NOMO-1 (cell line): Measurements from ENCODE around the gene PSMB7.

Experiments
- DNase-seq, 2 experiments: peaks; one replicate each; lab custom pipeline; 2025; ENCODE audit not compliant: unreplicated experiment in 2 of 2; lab: John Stamatoyannopoulos, UW

Gene PSMB7

GRCh38 chr9:124411514-124412227, 3.6 kb downstream of the PSMB7 start:
- DNase-seq: no peak

GRCh38 chr9:124410321-124410913, 4.8 kb downstream of the PSMB7 start:
- no peak for DNase-seq

DNA sequence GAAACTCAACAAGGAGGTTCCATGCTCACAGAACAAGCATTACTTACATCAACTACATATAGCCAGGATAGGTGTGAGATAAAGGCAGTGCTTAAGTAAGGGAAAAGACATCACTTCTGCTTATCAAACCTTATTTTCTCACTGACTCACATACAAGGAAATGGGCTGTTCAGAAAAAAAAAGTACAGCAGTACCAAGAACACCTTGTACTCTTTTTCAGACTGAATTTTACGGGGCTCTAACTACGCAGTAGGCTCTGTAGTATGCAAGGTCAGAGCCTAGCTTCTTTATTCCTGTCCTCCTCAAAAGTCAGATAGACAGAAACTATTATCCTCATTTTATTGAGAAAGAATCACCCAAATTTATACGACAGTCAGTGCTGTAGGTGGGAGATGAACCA, 5.8 kb downstream of the PSMB7 start:
- DNase-seq: no peak

DNA sequence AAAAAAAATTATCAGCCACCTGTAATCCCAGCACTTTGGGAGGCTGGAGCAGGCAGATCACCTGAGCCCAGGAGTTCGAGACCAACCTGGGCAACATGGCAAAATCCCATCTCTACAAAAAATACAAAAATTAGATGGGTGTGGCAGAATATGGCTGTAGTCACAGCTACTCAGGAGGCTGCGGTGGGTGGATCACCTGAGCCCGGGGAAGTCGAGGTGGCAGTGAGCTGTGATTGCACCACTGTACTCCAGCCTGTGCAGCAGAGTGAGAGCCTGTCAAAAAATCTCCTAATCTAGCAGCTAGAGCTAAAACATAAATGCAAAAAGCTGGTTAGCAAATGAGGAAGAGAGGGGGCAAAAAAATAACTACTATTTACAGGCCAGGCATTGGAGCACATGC, 12.0 kb downstream of the PSMB7 start:
- DNase-seq: no peak

GRCh38 chr9:124399968-124400940, 15.0 kb downstream of the PSMB7 start:
- DNase-seq: no peak

DNA sequence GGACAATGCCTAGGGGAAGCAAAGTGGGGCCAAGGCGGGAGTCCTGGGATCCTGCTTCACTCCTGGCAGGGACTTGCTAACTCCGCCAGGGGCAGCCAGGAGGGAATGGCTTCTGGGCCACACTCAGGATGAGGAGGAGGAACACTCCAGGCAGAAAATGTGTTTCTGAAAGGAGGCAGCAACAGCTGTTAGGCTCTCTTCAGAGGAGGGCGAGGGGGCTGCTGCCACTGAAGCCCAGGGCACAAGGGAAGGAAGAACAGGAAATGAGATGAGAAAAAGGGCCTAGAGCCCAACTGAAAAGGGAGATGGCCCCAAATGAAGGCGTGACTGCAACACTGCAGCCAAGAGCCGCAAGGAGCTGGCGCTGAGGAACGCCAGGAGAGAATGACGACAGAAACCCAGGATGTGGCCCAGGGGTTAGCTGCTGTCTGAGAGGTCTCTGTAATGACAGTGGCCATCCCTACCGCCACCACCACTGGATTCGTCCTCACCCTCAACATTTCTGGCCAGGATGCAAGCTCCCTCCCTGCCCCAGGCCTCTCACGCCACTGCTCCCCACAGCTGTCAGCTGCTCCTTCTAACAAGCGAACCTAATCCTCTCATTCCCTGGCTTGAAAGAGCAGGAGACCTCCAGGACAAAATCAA, 15.8 kb downstream of the PSMB7 start:
- DNase-seq: no peak

DNA sequence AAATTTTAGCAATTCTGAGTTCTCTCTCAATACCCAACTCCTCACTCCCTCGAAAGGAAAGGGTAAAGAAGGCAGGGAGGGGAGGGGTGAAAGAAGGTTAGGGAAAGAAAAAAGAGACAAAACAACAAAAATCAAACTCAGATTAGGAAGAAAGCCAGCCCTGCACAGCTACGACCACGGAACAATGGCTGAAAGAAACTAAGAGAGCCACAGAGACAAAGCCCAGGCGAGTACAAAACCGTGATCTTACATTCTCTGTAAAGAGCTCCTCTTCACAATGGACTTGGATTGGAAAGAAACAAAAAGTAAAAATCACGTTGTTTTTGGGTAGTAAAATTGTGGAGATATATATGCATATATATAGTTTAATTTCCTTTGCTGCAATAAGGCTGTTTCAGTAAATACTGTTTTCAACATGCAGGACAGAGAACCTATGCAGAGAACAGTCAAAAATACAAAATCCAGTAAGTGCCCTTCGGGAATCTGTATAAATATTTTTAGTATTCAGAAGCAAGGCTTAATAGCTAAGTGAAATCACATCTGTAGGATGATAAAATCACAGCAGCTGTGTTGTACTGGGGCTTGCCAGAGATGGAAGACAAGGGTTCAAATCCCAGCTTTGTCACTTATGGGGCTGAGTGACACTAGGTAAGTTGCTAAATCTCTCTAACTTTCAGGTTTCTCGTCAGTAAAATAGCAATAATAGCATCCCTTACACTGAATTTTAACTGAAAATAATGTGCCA, 16.9 kb downstream of the PSMB7 start:
- DNase-seq: no peak

DNA sequence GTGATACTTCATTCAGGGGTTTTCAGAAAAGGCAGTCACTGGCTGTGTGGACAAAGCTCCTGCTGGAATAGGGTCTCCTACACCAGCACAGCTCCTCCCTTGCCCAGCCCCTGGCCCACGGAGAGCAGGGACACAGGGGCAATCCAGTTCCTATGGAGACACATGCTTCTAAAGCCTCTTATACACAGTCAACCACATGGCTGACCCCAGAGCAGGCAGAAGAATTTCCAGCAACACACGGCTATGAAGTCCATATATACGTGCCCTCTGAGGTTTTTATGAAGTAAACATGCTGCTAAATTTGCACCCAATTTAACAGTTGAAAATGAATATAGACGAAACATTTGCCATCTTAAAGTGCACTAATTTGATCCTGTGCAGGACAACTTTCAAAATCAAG, 19.4 kb downstream of the PSMB7 start:
- DNase-seq: no peak

- DNase-seq: peak in 1 of 2 experiments; percentile 45
These were observed 20.6 kb downstream of the PSMB7 start for GRCh38 chr9:124394596-124394995.

- peak; percentile 29 to 76 for DNase-seq
These were observed 21.1 kb downstream of the PSMB7 start for GRCh38 chr9:124394167-124394566.

- DNase-seq: peak; percentile 47 to 71
These were observed 22.3 kb downstream of the PSMB7 start for GRCh38 chr9:124392871-124393460.

DNA sequence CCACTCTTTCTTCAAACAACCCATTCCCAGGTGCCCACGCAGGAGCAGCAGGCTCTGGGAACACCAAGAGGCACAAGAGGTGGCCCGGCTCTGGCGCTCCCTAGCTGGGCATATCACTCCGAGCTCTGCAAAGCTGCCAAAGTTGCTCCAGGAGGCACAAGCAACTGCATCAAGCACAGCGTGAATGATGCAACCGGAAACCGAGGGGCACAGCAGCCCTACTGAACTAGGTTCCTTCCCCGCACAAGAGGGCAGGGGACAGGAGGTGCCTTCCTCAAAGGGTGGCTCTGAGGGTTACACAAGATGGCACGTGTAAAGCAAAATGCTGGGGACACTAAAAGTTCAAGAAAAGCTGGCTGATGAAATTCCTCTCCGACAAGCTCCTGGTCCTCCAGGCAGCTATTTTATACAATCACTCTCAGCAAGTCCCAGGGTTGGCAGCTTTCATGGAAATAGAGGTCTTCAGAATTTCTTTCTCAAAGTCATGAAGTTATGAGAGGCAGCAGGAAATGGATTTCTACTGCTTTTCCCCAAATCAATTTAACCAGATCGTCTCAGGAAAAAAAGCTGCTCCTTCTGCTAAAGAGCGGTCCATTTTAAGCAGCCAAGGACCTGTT, 22.9 kb downstream of the PSMB7 start:
- peak; percentile 91 to 96 for DNase-seq

- DNase-seq: no peak
These were observed 24.2 kb downstream of the PSMB7 start for GRCh38 chr9:124390794-124391658.

DNA sequence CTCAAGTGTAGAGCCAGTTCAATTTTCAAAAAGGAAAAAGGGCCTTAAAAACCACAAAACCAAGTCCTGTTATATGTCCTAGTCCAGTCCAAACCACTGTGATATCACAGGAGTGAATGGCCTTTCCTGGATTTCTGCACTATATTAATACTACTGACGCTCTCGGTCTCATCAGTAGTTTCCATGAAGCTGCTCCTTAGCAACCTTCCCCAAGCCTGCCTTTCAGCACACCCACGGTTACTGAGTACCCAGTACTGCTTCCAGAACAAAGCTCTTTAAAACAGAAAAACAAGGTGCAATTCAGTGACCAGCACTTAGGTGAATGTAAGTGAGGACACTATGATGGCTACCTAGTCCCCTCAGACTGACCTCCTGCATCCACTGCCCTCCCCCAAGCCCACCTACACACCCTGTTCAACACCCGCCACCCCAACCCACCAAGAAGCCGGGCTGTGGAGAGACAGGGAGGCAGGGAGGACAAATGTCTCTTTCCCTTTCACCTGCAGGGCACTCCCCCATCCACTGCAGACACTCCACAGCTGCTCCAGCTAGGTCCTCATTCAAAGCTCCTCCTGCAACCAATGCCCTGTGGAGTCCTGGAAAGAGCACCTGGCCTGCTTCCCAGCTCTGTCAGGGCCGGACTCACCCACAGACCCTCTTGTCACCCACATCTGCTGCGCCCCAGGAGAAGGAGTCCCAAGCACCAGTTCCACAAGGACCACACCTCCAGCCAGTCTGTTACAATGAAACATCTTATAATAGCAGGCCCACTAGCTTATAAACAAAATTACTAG, 25.9 kb downstream of the PSMB7 start:
- DNase-seq: no peak

GRCh38 chr9:124388275-124389048, 26.8 kb downstream of the PSMB7 start:
- no peak for DNase-seq

GRCh38 chr9:124386201-124386600, 29.0 kb downstream of the PSMB7 start:
- no peak for DNase-seq

- peak in 1 of 2 experiments; percentile 40 for DNase-seq
These were observed 29.6 kb downstream of the PSMB7 start for GRCh38 chr9:124385623-124386022.
